Peyer's patch (tissue), 4 donors: ENCODE results near the gene ALMS1. TPM values are rescaled to one million over a fixed set of nuclear protein-coding genes. Genes with fewer than 3 reads are reported as not detected.
"Not testable (repeated sequence)": the region's sequence is repeated elsewhere in the genome, so short reads cannot be mapped to it uniquely, and the experiment has no call there.

Experiments used
- DNase-seq, 3 donors: peaks; one replicate each; pipeline ENCODE4 v3.0.0-alpha.2; 2017 to 2019
- H3K27ac ChIP-seq, 4 donors: fragments of 200-600 bp; sonication (generic); one replicate each; pipeline ENCODE4 v1.5.1; 2016 to 2019
- H3K27me3 ChIP-seq, 2 donors: fragments of 200-600 bp; sonication (generic); one replicate each; pipeline ENCODE4 v1.5.1; 2019
- H3K36me3 ChIP-seq, 3 donors: fragments of 200-600 bp; sonication (generic); one replicate each; pipeline ENCODE4 v1.5.1; 2016 to 2019
- H3K4me1 ChIP-seq, 4 donors: fragments of 200-600 bp; sonication (generic); one replicate each; pipeline ENCODE4 v1.5.1; 2016 to 2019
- H3K4me3 ChIP-seq, 4 donors: fragments of 200-600 bp; sonication (generic); 1 replicate in 3 of 4; 2 replicates in 1 of 4; pipeline ENCODE4 v1.5.1; 2016 to 2019; ENCODE audit warnings: mild to moderate bottlenecking in 1 of 4
- H3K9me3 ChIP-seq, 4 donors: fragments of 200-600 bp; sonication (generic); one replicate each; pipeline ENCODE4 v1.5.1; 2016 to 2019; ENCODE audit warnings: mild to moderate bottlenecking in 1 of 4
- POLR2A ChIP-seq, 2 donors: fragments of 450-650 bp; IDR thresholded peaks; one replicate each; pipeline ENCODE4 v1.5.1; 2017; ENCODE audit warnings: antibody characterized with exemption in 2 of 2, mild to moderate bottlenecking in 2 of 2, moderate library complexity in 2 of 2
- total RNA-seq, 4 donors: library from RNA; depleted of rRNA; stranded (reverse); fragments of >200 nt; gene quantifications; one replicate each; pipeline ENCODE4 v1.1.0, GENCODE V29; 2016
- TF ChIP-seq, protein P1 (sequence below), 6 experiments: fragments of 450-650 bp in 4 of 6; fragments of 200-600 bp in 2 of 6; sonication (generic) in 1 of 6; IDR thresholded peaks; one replicate each; pipeline ENCODE4 v1.5.1; 2017 to 2019; ENCODE audit warnings: antibody characterized with exemption in 6 of 6, mild to moderate bottlenecking in 3 of 6, moderate library complexity in 1 of 6

Gene ALMS1
- total RNA-seq, 4 donors from 2014 or later, result 22.9 to 98.2 (median 44.9) TPM

DNA sequence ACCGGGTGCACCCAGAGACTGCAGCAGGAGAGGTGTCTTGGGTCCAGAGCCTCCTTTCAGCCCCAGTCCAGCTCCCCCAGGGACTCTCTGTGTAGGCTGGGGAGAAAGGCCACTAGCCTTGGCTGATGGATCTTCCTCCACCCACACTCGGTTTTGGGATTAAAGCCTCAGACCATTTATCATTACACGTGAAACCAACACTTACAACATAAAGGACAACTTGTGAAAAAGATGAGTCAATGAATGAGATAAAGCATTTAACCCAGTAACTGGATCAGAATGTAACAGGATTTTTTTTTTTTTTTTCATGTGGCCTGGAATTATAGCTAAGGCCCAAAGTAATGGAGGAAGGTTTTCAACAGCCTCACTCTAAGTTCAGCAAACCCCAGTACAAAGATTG, 224.5 kb downstream of the ALMS1 start:
- no peak overlapping the region for H3K27ac ChIP-seq
- H3K9me3 ChIP-seq, result no peaks in the 10 kb centered on the region
- H3K4me1 ChIP-seq, result no peaks in the 10 kb centered on the region
- DNase-seq, result no peak
- H3K27me3 ChIP-seq, result no peaks in the 10 kb centered on the region
- H3K4me3 ChIP-seq, result no peak overlapping the region
- no peaks in the 10 kb centered on the region for H3K36me3 ChIP-seq
- TF ChIP-seq, protein P1, sequence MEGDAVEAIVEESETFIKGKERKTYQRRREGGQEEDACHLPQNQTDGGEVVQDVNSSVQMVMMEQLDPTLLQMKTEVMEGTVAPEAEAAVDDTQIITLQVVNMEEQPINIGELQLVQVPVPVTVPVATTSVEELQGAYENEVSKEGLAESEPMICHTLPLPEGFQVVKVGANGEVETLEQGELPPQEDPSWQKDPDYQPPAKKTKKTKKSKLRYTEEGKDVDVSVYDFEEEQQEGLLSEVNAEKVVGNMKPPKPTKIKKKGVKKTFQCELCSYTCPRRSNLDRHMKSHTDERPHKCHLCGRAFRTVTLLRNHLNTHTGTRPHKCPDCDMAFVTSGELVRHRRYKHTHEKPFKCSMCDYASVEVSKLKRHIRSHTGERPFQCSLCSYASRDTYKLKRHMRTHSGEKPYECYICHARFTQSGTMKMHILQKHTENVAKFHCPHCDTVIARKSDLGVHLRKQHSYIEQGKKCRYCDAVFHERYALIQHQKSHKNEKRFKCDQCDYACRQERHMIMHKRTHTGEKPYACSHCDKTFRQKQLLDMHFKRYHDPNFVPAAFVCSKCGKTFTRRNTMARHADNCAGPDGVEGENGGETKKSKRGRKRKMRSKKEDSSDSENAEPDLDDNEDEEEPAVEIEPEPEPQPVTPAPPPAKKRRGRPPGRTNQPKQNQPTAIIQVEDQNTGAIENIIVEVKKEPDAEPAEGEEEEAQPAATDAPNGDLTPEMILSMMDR (IDR thresholded peaks at IDR 0.05), result no peak
- no peak for TF ChIP-seq POLR2A (IDR thresholded peaks at IDR 0.05)

DNA sequence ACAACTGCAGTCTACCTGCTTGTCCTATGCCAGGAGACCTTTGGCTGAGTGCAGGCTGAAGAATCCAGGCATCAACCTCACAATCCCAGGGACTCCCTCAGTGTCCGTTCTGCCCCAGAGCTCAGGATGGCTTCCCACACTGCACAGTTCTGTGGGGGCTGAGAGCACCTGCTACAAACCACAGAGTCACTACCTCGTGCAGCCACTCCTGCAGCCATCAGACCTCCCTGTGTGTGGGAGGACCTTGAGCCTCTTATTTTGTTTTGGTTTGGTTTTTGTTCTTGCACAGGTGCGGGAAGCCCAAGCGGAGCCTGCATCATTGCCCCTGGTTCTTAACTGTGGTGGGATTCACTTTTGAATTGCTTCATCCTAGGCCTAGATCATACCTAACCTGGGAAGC, 225.6 kb downstream of the ALMS1 start:
- DNase-seq, result no peak
- H3K4me1 ChIP-seq, result no peaks in the 10 kb centered on the region
- H3K36me3 ChIP-seq, result no peaks in the 10 kb centered on the region
- no peak overlapping the region for H3K4me3 ChIP-seq
- no peaks in the 10 kb centered on the region for H3K27me3 ChIP-seq
- H3K9me3 ChIP-seq, result no peaks in the 10 kb centered on the region
- H3K27ac ChIP-seq, result no peak overlapping the region
- TF ChIP-seq POLR2A (IDR thresholded peaks at IDR 0.05), result no peak
- TF ChIP-seq, protein P1 (IDR thresholded peaks at IDR 0.05), result no peak

DNA sequence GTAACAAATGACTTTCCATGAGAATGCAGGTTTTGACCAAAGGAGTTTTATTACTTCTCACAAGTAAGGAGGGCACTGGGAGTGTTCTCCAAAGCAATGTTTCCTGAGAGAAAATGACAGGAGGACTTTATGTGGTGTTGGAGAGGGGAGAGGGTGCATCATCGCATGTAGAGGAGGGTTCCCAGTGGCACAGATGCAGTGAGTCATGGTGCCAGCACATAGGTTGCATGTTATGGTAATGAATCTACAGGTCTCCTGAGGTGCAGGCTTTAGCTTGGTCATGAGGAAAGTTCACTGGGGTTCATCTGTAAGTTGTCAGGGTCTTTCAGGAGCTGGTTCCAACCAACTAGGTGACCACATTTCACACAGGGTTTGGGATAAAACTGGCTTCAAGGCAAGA, 226.2 kb downstream of the ALMS1 start:
- Histone ChIP-seq H3K36me3 (no peaks in the 10 kb centered on the region), H3K4me1 (no peaks in the 10 kb centered on the region), H3K27ac (no peak overlapping the region), H3K27me3 (no peaks in the 10 kb centered on the region), H3K4me3 (no peak overlapping the region), H3K9me3 (no peaks in the 10 kb centered on the region)
- no peak for TF ChIP-seq POLR2A (IDR thresholded peaks at IDR 0.05)
- TF ChIP-seq, protein P1 (IDR thresholded peaks at IDR 0.05), result no peak
- no peak for DNase-seq

DNA sequence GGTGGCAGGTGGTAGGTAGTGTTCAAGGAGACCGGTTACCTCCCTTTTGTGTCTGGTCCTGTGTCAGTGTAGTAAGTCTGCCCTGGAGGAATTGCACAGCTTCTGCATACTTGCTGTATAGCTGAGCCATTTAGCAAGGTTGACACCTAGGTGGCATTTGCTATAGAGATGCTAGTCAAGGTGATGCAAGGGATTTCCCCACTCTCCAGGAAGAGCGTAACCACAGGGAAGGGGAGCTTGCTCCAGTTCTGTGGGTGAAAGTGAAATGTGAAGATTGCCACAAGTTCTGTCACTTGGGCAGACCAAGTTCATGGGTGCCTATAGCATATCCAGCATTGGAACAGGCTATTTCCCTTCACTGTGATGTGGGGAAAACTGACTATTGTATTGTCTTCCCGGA, 228.5 kb downstream of the ALMS1 start:
- Histone ChIP-seq H3K4me3 (no peak overlapping the region), H3K4me1 (no peaks in the 10 kb centered on the region), H3K27ac (no peak overlapping the region), H3K27me3 (no peaks in the 10 kb centered on the region), H3K36me3 (no peaks in the 10 kb centered on the region), H3K9me3 (no peaks in the 10 kb centered on the region)
- DNase-seq, result no peak
- TF ChIP-seq POLR2A (IDR thresholded peaks at IDR 0.05), result no peak
- TF ChIP-seq, protein P1 (IDR thresholded peaks at IDR 0.05), result no peak

DNA sequence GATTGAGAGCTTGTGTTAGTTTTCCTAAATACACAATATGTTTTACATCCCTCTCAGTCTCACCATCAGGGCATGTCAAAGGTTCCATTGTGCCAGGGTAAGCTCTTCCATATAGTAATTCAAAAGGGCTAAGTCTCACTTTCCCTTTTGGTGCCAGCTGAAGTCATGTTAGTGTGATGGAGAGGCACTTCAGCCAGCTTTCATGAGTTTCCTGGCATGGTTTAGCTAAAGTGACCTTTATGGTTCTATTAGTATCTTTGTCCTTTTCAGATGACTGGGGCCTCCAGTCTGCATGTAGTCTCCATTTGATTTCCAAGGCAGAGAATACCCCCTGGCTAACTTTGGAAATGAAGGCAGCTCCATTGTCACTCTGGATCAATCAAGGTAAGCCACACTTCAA, 229.4 kb downstream of the ALMS1 start:
- no peaks in the 10 kb centered on the region for H3K36me3 ChIP-seq
- DNase-seq, result no peak
- no peaks in the 10 kb centered on the region for H3K4me1 ChIP-seq
- no peaks in the 10 kb centered on the region for H3K9me3 ChIP-seq
- no peak overlapping the region for H3K27ac ChIP-seq
- H3K4me3 ChIP-seq, result no peak overlapping the region
- TF ChIP-seq, protein P1 (IDR thresholded peaks at IDR 0.05), result no peak
- no peak for TF ChIP-seq POLR2A (IDR thresholded peaks at IDR 0.05)
- H3K27me3 ChIP-seq, result no peaks in the 10 kb centered on the region

DNA sequence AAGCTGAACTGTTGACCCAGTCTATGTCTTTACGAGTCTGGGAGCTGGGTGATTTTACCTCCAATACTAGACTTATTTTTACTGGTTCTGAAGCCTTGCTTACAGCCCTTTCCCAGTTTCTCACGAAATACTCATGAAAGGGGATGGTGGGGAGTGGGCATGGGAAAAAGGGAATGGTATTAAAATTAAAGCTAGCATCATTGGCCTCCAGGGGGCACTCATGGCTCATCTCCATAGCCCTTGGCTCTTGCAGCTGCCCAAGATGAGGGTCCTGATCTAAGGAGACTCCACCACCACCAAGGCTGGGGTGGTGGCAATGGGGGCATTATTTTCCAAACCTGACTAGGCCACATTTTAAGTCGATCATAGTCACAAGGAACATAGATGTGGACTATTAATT, 234.3 kb downstream of the ALMS1 start:
- not testable (repeated sequence) for H3K27ac ChIP-seq, H3K9me3 ChIP-seq, H3K36me3 ChIP-seq, H3K27me3 ChIP-seq, DNase-seq, H3K4me1 ChIP-seq, H3K4me3 ChIP-seq
- TF ChIP-seq, protein P1 (IDR thresholded peaks at IDR 0.05), result peak in 3 of 6 experiments; percentile 9 to 12 (median 11)

DNA sequence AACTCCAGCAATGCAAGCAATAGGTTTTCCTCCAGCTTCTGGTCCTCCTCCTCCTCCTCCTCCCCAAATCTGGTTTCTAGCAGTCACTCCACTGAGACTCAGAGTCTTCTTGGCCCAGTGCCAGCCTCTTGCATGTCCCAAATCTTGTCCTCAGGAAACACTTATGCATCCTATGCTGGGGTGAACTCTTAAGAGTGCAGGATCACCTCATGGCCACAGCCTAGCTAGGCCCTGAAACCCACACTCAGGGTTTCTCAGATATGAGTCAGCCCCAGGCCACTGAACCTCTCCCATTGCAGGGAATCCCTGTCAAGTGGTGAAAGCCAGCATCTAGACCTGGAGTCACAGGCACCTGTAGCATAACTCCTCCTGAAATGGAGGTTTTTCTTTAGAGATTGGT, 238.4 kb downstream of the ALMS1 start:
- H3K36me3 ChIP-seq, H3K27me3 ChIP-seq, H3K4me1 ChIP-seq, DNase-seq, H3K4me3 ChIP-seq, H3K9me3 ChIP-seq, H3K27ac ChIP-seq: not testable (repeated sequence)

DNA sequence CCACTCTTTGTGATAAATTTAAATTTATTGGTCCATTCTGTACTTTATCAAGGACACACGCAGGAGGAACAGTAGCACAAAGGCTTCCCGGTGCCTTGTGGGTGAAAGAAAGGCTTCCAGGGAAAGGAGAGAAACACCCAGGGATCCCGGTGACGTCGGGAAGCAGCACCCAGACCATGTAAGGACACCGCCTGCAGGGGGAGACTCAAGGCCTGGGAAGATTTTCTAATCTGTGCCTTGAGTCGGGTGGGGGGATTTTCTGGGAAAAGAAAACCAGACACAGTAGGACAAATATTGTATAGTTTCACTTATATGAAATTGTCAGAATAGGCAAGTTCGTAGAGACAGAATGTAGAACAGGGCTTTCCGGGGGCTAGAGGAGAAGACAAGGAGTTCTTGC, 239.0 kb downstream of the ALMS1 start:
- H3K9me3 ChIP-seq, H3K27ac ChIP-seq, DNase-seq, H3K4me3 ChIP-seq, H3K27me3 ChIP-seq, H3K4me1 ChIP-seq, H3K36me3 ChIP-seq: not testable (repeated sequence)

DNA sequence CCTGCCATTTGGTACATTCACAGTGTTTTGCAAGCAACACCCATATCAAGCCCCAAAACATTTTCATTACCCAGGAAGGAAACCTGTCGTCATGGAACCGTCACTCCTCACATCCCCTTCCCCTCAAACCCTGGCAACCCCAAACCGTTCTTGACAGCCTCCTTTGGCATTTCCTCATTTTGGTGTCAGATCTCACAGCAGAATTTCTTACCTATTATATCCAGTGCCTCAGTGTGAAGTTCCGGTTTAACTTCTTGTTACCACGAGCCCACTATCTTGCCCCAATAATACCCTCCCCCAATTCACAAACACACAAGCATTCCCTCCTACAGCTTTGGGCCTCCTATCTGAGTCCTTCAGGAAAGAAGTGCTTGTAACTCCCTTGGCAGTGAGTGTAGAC, 240.6 kb downstream of the ALMS1 start:
- H3K9me3 ChIP-seq, H3K27me3 ChIP-seq, H3K36me3 ChIP-seq, H3K4me3 ChIP-seq, DNase-seq, H3K4me1 ChIP-seq: not testable (repeated sequence)
- H3K27ac ChIP-seq, result peak overlapping the region in 2 of 4 donors; percentile 6 to 22
